Forelimb muscle (tissue), 1 donor: ENCODE data around the gene PLEKHG4B. TPM values are rescaled to one million over a fixed set of nuclear protein-coding genes. Genes with fewer than 3 reads are reported as not detected.
"Not testable (repeated sequence)": the region's sequence is repeated elsewhere in the genome, so short reads cannot be mapped to it uniquely, and the experiment has no call there.

Experiments
- DNase-seq: peaks from one replicate; pipeline ENCODE4 v3.0.0-alpha.2; 2013; ENCODE audit warnings: low read depth
- polyA plus RNA-seq: library from polyadenylated mRNA; unstranded; fragments of 120-200 nt; gene quantifications from one replicate; pipeline ENCODE4 v1.2.1, GENCODE V29; 2013; ENCODE audit not compliant: insufficient read length

PLEKHG4B gene
- polyA plus RNA-seq = 0.46 TPM

- DNase-seq = no peak
These were observed at the start of gene PLEKHG4B for GRCh38 chr5:91556-92263. Gene PLEKHG4B, plus strand, starts transcription at chr5:92168. Its CDS starts 64 bp downstream, at chr5:92232.

- no peak for DNase-seq
These were observed 49.7 kb upstream of the PLEKHG4B start for GRCh38 chr5:42250-42649.

- DNase-seq = no peak
These were observed 43.8 kb upstream of the PLEKHG4B start for GRCh38 chr5:48192-48591.

- not testable (repeated sequence) for DNase-seq
These were observed 42.4 kb upstream of the PLEKHG4B start for GRCh38 chr5:49530-49929.

- no peak for DNase-seq
These were observed 41.9 kb upstream of the PLEKHG4B start for GRCh38 chr5:49953-50544.

GRCh38 chr5:50724-51499 lies 41.1 kb upstream of the PLEKHG4B start:
- no peak for DNase-seq

- DNase-seq = no peak
These were observed 40.5 kb upstream of the PLEKHG4B start for GRCh38 chr5:51500-51823.

- DNase-seq = no peak
These were observed 38.4 kb upstream of the PLEKHG4B start for GRCh38 chr5:53381-54174.

GRCh38 chr5:54175-54730 lies 37.7 kb upstream of the PLEKHG4B start:
- DNase-seq = no peak

- DNase-seq = no peak
These were observed 36.9 kb upstream of the PLEKHG4B start for GRCh38 chr5:54876-55569.

GRCh38 chr5:56561-57290 lies 35.2 kb upstream of the PLEKHG4B start:
- DNase-seq = peak; percentile 13

- not testable (repeated sequence) for DNase-seq
These were observed 31.7 kb upstream of the PLEKHG4B start for GRCh38 chr5:60250-60649.

GRCh38 chr5:70440-70839 lies 21.5 kb upstream of the PLEKHG4B start:
- DNase-seq = no peak

GRCh38 chr5:72316-73180 lies 19.4 kb upstream of the PLEKHG4B start:
- DNase-seq = not testable (repeated sequence)

GRCh38 chr5:73181-73447 lies 18.9 kb upstream of the PLEKHG4B start:
- not testable (repeated sequence) for DNase-seq

- DNase-seq = no peak
These were observed 18.0 kb upstream of the PLEKHG4B start for GRCh38 chr5:73768-74502.

GRCh38 chr5:74503-75109 lies 17.4 kb upstream of the PLEKHG4B start:
- no peak for DNase-seq
